H1 (cell line): ENCODE measurements around the gene CAGE1. TPM values are rescaled to one million over a fixed set of nuclear protein-coding genes. Genes with fewer than 3 reads are reported as not detected.

Source experiments
- BCL11A ChIP-seq, 2 experiments: IDR thresholded peaks; one replicate each; pipeline ENCODE4 v1.6.1; 2011; ENCODE audit warnings: low read depth in 2 of 2, low read length in 2 of 2, mild to moderate bottlenecking in 2 of 2
- CEBPB ChIP-seq: IDR thresholded peaks from 2 replicates; pipeline ENCODE4 v1.6.1; 2012; ENCODE audit warnings: low read depth, low read length
- CHD7 ChIP-seq: fragments of 300-600 bp; sonication (generic); IDR thresholded peaks from 2 replicates; pipeline ENCODE4 v1.7.1; 2012; ENCODE audit warnings: low read length, moderate library complexity, mild to moderate bottlenecking, inconsistent platforms; ENCODE audit not compliant: insufficient replicate concordance
- HDAC6 ChIP-seq: IDR thresholded peaks from one replicate; pipeline ENCODE4 v1.7.1; 2012; ENCODE audit warnings: low read depth, mild to moderate bottlenecking, inconsistent platforms, low read length, moderate library complexity
- POLR2AphosphoS5 ChIP-seq: IDR thresholded peaks from 2 replicates; pipeline ENCODE4 v1.6.1; 2011; ENCODE audit warnings: low read depth, low read length
- RNF2 ChIP-seq: fragments of 200-900, 300-1000 bp; sonication (generic); IDR thresholded peaks from 2 replicates; pipeline ENCODE4 v1.7.1; 2016; ENCODE audit warnings: borderline replicate concordance, low read depth, mild to moderate bottlenecking, antibody characterized with exemption, low read length; ENCODE audit not compliant: poor library complexity, severe bottlenecking; ENCODE audit errors: missing control alignments
- polyA plus RNA-seq, 7 experiments: library from polyadenylated mRNA; depleted of rRNA in 3 of 7; stranded (reverse) in 5 of 7; unstranded in 2 of 7; fragments of >200 nt in 5 of 7; fragments of 200-250 nt in 2 of 7; gene quantifications; 1 replicate in 5 of 7; 2 replicates in 1 of 7; 4 replicates in 1 of 7; pipeline versions ENCODE4 v1.2.1 to v1.2.3, GENCODE V29; 2011 to 2013; ENCODE audit warnings: missing spikeins in 2 of 7, mixed read lengths in 2 of 7
- total RNA-seq: library from RNA; stranded (reverse); fragmentation: NEBNext Ultra II Directional; extraction: Animal tissue kit (Norgen Biotek cat#: 25700); gene quantifications from 2 replicates; pipeline ENCODE4 v1.2.1, GENCODE V29; 2021
- TF ChIP-seq, protein P1 (sequence below): IDR thresholded peaks from 2 replicates; pipeline ENCODE4 v1.6.1; 2011; ENCODE audit warnings: low read length, improper control_type of control experiment

The CAGE1 gene
- total and polyA plus RNA-seq, 2 of the 8 experiments (the other 6 are each of a cell fraction or from before 2014, with no cell fraction given), result 0.09 TPM; not detected in 1

DNA sequence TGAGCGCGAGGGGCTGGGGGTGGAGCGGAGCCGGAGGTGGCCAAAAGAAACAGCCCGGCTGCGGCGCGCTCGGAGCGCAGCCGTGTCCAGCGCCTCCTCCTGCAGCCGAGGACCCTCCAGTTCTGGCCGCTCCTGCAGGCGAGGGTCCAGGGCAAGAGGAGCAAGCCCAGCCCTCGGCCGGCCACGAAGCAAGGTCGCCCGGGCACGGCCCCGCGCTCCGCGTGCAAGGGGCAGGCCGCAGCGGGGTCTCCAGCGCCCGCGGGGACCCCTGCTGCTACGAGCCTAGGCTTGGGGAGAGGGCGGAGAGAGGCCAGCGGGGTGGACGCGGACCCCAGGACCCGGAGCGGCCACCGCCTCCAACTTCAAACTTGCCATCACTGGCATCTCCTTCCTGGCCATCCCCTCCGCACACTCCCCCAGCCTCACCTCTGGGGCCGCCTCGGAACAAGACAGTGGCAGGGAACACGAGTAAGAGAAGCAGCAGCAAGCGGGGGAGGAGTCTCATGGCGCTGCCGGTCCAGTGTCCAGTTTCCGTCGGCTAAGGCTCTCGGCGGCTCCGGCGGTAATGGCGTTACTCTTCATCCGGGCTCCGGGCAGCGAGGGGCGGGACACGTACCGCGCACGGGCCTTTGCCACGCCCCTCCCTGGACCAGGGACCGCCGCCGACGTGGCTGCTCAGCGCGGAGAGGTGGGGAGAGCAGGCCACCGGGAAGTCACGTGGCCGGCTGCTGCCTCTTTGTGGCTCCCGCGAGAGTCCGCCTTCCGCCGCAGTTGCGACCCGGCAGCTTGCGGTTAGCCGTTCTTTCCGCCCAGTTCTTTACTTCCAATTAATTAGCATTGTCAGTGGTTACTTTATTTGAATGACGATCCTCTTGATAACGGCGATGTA lies 76.7 kb downstream of the CAGE1 start, which contains the start of gene SSR1 (continued):
- TF ChIP-seq, protein P1, sequence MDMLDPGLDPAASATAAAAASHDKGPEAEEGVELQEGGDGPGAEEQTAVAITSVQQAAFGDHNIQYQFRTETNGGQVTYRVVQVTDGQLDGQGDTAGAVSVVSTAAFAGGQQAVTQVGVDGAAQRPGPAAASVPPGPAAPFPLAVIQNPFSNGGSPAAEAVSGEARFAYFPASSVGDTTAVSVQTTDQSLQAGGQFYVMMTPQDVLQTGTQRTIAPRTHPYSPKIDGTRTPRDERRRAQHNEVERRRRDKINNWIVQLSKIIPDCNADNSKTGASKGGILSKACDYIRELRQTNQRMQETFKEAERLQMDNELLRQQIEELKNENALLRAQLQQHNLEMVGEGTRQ, result peak; percentile 92
- peak; percentile 90 for TF ChIP-seq POLR2AphosphoS5
- no peak for TF ChIP-seq BCL11A (IDR thresholded peaks at IDR 0.05; ENCODE audit: low read depth in 2 of 2, low read length in 2 of 2)
- no peak for TF ChIP-seq CEBPB
- no peak for TF ChIP-seq HDAC6
- no peak for TF ChIP-seq RNF2
- no peak for TF ChIP-seq CHD7
